NCI-H82 treated with DMSO at 0.1 percent for 48 hours (cell line): Measurements from ENCODE around the gene DEXI.

ENCODE experiments used
- DNase-seq: peaks from one replicate; lab custom pipeline; 2025; ENCODE audit not compliant: unreplicated experiment; lab: John Stamatoyannopoulos, UW

DEXI gene

DNA sequence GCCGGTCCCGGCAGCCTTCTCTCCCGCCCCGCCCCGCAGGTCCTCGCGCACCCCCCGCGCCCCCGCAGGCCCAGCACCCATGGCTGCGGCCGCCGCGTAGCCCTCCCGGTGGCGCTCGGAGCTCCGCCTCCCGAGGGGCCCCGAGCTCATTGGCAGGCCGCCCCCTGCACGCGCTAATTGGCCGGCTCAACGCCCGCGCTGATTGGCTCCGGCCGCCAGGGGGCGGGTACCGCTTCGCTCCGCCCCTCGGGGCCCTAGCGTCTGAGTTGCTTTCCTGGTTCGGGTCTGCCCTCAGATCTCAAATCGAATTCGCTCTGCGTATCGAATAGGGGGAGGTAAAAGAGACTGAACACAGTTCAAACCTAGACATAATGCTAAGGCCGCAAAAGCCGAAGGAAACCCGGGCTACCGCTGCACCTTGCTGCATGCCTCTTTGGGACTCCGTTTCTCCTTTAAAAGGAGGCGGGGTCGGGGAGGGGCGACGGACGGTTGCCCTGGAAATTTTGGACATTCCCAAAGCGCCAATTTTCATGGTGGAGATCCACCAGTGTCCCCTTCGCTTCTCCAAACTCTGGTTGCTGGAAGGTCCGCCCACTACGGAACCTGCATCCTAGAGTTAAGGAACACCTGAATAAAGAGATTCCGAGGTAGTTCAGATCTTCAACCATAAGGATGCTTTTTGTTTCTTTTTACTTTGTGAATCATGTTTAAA is at the start of gene DEXI:
TSS of gene DEXI (minus strand) at position 117 of the 712 bp plus-strand sequence. CDS start 463 bp downstream, outside the sequence.
- peak; percentile 77 for DNase-seq

DNA sequence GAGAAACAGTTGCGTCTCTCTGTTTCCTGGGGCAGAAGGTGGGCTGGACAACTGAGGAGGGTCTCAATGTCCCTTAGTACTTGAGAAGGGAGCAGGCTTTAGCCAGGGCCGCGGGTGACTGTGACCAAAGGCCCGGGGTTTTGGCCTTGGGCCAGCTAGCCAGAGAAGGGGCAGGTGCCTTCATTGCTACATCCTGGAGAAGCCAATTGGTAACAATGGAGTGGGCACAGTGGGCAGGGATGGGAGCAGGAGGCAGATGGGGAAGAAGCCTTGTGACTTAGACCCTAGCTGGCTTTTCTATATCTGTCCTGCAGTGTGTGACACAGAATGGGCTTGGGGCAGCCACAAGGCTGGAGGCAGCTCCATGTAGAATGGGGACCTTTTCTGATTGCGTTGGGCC is 48.1 kb upstream of the DEXI start:
- no peak for DNase-seq

DNA sequence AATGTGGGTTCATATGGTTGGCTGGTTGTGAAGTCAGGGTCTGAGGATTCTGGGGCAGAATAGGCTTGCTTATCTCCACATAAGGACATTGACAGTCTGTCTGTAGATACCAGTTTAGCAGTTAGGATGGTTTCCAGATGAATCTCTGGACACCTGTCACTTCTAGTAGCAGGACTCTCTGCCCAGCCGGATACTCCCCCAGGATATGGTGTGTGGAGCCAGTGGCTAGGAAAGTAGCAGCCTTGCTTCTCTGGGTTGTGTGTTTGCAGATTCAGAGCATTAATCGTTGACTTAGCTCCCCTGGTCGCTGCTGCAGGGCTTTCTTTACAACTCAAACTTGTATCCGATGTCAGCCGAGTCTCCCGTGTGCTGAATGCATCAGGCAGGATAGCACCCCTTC is 47.3 kb upstream of the DEXI start:
- DNase-seq, result no peak

DNA sequence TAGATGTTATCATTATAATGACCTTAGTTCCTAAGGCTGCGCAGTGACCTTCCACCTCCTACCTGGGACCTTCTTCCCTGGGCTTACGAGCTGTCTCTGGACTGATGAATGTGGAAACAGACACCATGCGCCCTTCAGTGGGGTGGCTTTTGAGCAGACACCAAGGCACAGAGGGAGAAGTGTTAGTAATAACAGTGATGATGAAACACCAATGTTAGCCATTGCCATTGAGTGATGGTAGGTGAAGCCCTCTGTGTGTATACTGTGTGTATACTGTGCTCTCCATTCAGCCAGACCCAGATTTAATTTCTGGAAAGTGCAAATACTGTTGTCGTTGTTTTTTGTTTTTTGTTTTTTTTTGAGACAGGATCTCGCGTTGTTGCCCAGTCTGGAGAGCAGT is 46.6 kb upstream of the DEXI start:
- DNase-seq, result no peak

DNA sequence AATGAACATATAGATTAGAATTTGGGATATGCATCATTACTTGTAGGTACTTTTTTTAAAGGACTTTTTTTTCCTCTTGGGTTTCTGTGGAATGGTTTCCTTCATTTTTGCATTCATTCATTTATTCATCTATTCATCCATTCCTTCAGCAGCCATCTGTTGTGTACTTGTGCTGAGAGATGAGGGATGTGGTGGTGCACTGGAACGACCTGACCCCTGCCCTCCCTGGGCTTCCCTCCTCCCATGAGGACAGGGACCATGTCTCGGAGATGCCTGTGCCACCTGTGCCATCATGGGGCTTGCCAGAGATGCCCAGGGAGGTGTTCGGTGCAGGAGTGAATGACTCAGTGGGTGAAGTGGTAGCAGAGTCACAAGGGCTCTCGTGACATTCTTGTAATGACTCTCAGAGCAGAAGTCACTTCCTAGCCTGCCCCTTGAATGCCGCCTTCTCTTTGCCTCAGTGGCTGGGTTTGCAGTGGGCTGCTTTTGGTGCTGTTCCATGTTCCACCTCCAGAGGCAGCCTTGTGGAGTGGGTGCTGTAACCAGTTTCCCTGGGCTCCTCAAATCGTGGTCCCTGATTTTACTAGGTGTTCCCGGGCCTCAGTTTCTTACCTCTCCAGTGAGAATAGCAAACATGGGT is 46.0 kb upstream of the DEXI start:
- DNase-seq, result no peak

DNA sequence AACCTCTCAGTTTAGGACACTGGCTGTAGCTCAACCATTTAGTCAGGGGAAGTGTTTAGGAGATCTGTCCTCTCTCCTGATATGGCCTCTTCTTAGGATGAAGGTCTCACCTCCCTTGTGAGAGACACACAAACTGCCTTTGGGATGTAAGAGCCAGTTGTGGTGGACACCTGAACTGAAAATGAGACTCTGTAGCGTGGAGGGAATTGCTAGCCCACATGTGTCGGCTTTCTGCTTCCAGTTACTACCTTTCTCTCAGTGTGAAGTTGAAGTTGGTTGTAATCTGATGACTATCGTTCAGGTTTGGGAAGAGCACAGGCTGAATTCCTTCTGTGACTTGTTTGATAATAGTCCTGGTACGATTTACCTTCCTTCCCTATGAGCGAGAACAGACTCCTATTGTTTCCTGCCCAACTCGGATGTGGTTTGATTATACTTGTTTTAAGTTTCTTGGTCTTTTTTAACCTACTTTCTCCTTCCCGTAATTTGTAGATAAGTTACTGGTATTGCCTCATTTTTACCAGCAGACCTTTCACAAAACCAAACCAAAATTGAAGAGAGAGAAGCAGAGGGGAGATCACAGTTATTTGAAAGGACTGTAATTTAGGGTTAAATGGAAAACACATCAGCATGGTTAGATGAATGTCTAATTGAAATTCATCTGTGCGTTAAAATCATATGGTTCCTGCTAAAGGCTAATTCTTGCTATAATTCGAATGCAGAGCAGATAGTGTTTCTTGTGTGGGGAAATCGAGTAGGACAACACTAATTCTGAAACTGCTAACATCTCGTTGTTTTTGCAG is 45.3 kb upstream of the DEXI start:
- DNase-seq, result no peak

DNA sequence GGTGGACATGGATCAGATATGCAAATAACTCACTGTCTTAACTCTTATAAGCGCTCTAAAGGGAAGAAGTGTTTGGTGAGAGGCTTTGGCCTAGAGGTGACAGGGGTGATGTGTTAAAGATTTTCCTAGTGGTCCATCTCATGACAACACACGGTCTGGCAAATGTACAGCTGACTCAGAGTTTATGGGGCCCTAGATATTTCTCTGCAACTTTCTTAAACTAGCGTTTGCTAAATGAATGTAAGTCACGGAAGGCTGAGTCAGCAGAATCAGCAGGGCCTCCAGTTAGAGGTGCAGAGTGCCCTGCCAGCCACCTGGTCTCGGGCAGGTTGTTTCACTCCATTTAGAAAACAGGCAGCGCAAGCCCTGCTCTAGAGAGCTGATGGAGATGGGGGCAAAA is 42.2 kb upstream of the DEXI start:
- DNase-seq, result no peak

DNA sequence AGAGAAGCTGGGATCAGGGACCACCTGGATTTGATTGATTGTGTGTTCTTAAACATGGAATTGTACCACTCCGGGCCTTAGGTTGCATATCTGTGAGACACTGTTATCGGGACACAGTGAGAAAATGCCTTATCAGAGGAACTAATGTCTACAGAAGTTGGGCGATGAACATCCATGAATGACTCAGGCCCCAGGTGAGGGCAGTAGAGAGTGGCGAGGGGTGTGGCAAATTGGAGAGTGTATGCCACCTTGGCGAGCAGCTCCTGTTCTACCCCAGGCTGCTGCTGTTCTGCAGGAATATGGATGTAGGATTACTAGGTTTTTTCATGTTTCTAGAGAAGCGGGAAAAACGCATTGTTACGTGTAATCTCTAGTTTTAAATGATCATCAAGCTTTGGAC is 40.9 kb upstream of the DEXI start:
- DNase-seq, result no peak

DNA sequence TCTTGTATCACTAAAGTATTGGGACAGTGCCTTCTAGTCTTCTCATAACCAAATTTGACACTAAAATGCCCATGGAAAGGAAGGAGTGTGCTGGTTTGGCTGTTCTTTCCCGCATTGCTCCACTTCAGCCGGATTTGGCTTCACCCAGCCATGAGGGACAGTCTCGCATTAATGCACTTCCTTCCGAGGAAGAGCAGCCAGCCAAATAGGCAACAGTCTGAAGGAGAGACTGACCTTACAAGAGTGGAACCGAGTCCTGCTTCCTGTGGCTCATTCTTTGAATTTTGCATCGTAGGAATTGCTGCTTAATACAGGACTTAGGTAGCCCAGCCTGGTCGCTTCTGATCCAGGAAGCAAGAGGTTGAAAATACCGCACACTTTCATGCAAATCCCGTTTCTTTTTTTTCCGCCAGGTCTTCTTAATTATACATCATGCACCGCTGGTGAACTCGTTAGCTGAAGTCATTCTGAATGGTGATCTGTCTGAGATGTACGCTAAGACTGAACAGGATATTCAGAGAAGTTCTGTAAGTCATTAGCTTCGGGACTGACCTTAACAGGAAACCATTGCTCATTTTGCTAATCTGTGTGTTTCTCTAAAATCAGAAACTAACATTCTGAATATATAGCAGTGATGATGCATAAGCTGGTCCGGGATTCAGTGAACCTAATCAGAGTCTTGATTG is 40.3 kb upstream of the DEXI start:
- no peak for DNase-seq

DNA sequence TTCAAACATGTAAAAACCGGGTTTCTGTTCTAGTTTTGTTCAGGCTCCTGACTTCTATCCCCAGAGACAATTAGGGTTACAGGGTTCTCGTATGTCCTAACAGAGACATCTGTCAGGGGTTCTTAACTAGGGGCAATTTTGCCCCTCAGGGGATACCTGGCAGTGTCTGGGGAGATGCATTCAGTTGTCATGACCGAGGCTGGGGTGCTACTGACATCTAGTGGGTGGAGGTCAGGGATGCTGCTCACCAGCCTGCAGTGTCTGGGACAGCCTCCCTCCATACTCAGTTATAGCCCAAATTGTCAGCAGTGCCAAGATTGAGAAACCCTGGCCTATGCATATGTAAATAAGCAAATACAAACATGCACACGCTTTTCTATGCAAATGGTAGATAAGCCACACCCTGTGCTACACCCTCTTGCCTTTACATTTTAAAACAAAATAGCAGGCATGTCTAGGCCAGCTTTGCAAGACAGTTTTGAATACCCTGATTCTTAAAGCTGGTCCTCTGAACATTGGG is 39.5 kb upstream of the DEXI start:
- DNase-seq, result no peak

DNA sequence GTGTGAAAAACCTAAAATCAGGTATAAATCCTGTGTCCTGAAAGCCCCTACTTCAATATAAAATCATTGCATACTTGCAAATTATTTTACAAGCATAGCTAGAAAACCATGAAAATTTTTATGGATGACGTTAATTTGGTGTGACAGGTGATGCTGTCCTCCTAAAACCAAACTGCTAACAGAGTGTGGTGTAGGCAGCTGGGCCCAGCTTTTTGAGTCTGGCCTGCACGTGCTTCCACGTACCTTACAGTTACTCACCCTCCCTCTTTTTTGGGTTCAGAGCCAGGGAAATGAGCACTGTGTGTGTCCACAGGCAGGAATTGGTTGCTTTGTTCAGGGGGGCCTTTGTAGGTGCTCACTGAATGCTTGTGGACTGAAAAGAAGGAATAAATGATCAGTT is 38.5 kb upstream of the DEXI start:
- DNase-seq, result no peak

DNA sequence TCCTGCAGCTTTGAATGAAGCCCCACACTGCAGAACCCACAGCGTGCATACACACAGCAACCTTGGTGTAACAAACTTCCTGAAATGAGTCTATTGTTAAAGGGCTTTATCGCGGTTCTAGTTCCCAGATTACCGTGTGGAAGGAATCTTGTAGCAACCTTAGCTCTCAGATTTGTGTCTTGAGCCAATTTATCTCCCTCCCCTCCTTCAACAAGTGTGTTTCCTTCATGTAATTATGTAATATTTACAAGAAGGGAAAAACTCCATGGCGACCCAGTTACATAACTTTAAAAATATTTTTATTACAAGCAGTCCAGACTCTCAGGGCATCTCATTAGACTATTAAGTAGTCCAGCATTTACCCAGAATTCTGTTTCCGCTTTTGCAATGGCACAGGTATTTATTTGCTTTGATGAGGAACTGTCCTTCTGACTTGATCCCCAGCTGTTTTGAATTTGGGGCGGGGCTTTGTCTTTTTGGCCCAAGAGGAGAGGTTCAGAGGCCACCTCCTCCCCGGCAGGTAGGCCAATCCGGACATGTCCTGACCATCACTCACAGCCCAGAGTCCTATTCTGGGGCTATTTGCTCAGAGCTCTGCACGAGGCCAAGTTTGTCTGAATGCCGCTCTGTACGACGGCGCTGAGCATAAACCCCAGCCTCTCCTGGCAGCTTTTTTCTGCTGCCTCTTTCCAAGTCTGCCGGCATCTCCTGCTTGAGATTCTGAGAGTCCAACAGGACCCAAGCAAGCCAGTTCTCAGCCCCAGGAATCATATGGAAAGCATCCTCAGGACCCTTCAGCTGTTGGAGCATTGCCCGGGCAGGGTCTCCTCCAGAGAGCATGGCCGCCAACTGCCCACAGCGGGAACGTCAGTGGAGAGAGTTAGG is 37.7 kb upstream of the DEXI start:
- DNase-seq, result no peak

DNA sequence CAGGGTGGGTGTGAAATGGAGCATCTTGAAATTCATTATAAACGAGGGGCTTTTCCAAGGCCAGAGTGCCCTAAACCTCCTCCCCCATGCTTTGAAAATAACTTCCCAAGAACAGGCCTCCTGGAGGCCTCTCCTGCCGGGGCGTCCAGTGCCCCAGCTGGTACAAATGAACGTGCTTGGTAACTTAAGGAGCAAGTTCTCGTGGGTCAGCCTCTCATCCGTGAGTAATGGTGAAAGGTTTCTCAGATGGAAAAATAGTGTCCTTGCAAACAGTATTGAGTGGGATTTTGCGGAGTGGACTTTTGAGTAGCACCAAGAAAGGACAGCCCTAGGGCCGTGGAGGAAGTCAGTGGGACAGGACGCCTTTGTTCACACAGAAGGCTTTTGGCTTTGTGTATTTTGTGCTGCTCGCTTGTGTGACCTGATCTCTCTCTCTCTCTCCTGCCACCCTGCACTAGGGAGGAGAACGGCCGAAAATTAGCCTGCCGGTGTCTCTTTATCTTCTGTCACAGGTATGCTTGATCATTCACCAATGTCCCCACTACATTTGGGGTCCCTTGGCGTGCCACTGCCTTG is 36.7 kb upstream of the DEXI start:
- no peak for DNase-seq

DNA sequence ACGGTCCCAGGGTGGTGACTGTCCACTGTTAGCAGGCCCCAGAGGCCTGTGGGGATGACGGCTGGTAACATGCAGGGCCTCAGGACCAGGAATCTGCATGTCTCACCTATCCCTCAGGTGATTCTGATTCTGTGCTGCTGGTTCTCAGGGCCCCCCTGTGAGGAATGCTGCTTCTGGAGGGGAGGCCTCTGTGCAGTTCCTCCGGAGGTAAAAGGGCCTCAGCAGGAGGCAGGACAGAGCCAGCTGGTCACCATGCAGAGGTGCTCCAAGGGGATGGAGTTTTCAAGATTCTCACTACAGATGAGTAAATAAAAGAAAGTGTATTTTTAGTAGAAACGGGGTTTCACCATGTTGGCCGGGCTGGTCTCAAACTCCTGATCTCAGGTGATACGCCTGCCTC is 35.9 kb upstream of the DEXI start:
- no peak for DNase-seq

DNA sequence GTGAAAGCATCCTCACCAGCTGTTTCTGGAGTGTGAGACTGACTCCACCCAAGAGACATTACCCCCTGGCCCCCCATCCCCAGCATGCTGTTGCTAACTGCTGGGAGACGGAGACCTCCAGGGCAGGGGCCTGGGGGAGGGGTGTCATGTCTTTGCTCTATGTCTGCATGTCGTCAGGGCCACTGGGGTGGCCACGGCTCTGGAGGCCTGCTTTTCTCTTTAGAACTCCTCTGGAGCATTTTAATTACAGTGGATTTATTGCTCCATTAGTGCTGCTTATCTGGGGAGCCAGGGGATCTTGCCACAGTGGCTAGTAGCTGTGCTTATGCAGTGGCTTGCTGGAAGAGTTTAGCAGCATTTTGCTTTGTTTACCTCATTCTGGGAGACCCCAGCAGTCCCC is 34.4 kb upstream of the DEXI start:
- DNase-seq, result no peak

DNA sequence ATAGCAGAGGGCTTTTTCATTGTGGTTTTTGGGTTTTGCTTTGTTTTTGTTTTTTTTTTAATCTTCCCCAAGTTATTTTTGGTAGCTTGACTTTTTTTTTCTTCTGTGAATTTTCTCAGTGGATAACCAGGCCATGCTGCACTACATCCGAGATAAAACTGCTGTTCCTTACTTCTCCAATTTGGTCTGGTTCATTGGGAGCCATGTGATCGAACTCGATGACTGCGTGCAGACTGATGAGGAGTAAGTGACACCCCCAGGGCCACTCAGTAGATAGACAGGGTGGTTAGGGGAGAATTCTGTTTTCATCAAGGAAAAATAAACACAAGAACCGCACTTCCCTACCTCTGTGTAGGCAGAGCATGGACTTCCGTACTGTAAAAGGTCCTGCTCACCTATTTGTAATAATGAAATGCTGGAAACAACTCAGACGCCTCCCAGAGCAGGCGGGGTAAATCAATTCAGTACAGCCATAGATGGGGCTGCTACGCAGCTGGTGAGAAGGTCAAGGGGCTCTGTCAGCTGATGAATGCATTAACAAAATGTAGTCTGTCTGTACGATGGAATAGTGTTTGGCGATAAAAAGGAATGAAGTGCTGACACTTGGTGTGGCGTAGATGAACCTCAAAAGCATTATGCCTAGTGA is 30.7 kb upstream of the DEXI start:
- DNase-seq, result no peak

DNA sequence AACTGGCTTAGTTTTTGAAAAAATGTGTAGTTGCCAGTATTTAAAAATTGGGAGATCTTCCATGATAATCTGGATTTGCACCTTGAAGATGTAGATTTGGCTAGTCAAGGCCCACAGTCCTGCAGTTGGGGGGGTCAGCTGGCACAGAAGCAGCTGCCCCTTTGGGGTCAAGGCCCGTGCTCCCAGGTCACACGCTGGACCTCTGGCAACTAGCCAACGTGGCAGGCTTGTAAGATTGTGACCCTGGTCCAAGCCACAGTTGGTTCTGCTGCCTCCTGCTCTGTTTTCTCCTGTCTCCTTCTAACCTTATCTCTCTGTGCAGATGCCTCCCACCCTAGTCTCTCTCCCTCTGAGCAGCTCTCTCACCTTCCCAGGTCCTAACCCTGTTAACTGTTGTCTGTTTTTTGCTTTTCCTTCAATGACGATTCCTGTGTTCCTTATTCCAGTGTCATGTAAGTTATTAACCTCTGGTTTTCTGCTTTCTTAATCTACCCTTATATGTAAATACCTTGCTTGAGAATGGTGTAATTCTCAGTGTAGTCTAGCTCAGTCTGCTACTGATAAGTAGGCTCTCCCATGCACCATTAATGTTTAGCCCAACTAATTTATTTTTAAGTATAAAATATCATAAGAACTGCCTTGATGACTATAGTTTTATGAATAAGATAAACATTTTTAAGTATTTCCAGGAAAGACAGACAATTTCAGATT is 30.0 kb upstream of the DEXI start:
- DNase-seq, result no peak

DNA sequence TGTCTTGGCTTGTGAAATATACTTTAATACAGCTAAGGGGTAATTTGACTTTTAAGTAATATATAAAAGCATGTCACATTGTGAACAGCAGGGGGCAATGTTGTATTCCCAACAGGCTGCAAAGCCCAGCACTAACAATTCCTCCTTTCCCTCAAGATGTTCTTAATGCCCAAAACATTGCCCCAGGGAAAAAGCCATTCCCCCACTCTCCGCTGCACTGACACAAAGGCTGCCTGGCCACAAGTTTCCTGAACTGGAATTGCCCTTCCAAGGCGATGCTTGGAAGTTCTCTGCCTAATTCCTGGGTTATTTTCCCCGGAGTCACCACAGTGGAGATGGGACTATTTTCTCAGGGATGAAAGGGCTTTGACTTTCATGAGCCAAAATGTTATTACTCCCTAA is 29.3 kb upstream of the DEXI start:
- no peak for DNase-seq

DNA sequence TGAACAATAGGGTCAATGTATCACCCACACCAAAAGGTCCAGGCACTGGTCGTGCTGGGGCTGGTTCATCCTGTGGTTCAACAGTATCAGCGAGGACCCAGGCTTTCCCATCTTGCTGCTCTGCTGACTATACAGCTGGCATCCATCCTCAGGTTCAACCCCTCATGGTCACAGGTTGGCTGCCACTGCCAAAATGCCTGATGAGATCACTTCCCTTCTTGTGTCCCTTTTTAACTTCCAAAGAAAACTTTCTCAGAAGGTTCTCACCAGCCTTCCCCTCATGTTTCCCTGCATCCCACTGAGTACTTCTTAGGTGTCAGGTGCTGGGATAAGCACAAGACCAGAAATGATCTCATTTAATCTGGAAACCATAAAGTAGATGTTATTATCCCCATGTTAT is 27.8 kb upstream of the DEXI start:
- no peak for DNase-seq
